ENCODE data around the gene SORBS1.

SORBS1 gene

GRCh38 chr10:95314192-95314918 is 246.8 kb downstream of the SORBS1 start:
- peak; percentile 79 for TF ChIP-seq ZNF70 (CRISPR knock-in tag; IDR thresholded peaks at IDR 0.05)
- no peak for TF ChIP-seq TOX (CRISPR knock-in tag; IDR thresholded peaks at IDR 0.05; ENCODE audit: borderline replicate concordance)
- ATAC-seq = no peak

- TF ChIP-seq ZC3H10 (CRISPR knock-in tag; IDR thresholded peaks at IDR 0.05) (no peak), ZNF565 (CRISPR knock-in tag; conservative IDR thresholded peaks at IDR 0.05; ENCODE audit: low read depth) (no peak), ZNF70 (CRISPR knock-in tag; IDR thresholded peaks at IDR 0.05) (no peak), ESRRG (CRISPR knock-in tag; IDR thresholded peaks at IDR 0.05) (no peak), TCF4 (CRISPR knock-in tag; IDR thresholded peaks at IDR 0.05; ENCODE audit: borderline replicate concordance) (no peak), ZFP3 (CRISPR knock-in tag; IDR thresholded peaks at IDR 0.05) (no peak), SNAI2 (CRISPR knock-in tag; IDR thresholded peaks at IDR 0.05) (no peak), PATZ1 (CRISPR knock-in tag; IDR thresholded peaks at IDR 0.05; ENCODE audit: borderline replicate concordance) (no peak)
- ATAC-seq = no peak
Observed at GRCh38 chr10:95312986-95313495, 248.1 kb downstream of the SORBS1 start.

- TF ChIP-seq POU6F1 (CRISPR knock-in tag; IDR thresholded peaks at IDR 0.05; ENCODE audit: borderline replicate concordance, low read depth) (no peak), TCF4 (CRISPR knock-in tag; IDR thresholded peaks at IDR 0.05; ENCODE audit: borderline replicate concordance) (no peak), PATZ1 (CRISPR knock-in tag; IDR thresholded peaks at IDR 0.05; ENCODE audit: borderline replicate concordance) (no peak), ZNF565 (CRISPR knock-in tag; conservative IDR thresholded peaks at IDR 0.05; ENCODE audit: low read depth) (no peak), CSDC2 (CRISPR knock-in tag; IDR thresholded peaks at IDR 0.05) (no peak), ZNF70 (CRISPR knock-in tag; IDR thresholded peaks at IDR 0.05) (no peak), ESRRG (CRISPR knock-in tag; IDR thresholded peaks at IDR 0.05) (no peak), OSR1 (CRISPR knock-in tag; IDR thresholded peaks at IDR 0.05) (no peak), CREB5 (CRISPR knock-in tag; IDR thresholded peaks at IDR 0.05; ENCODE audit: low read depth) (no peak), ZNF8 (CRISPR knock-in tag; IDR thresholded peaks at IDR 0.05) (no peak), BACH2 (CRISPR knock-in tag; IDR thresholded peaks at IDR 0.05; ENCODE audit: borderline replicate concordance) (no peak), ZFP30 (CRISPR knock-in tag; IDR thresholded peaks at IDR 0.05) (no peak), TOX (CRISPR knock-in tag; IDR thresholded peaks at IDR 0.05; ENCODE audit: borderline replicate concordance) (no peak), SNAI2 (CRISPR knock-in tag; IDR thresholded peaks at IDR 0.05) (no peak), ZC3H10 (CRISPR knock-in tag; IDR thresholded peaks at IDR 0.05) (no peak), TSHZ2 (CRISPR knock-in tag; IDR thresholded peaks at IDR 0.05) (no peak), GLIS3 (CRISPR knock-in tag; IDR thresholded peaks at IDR 0.05) (no peak), CSRNP3 (CRISPR knock-in tag; IDR thresholded peaks at IDR 0.05) (no peak), ISL1 (CRISPR knock-in tag; IDR thresholded peaks at IDR 0.05) (no peak)
- no peak for ATAC-seq
Observed at GRCh38 chr10:95312257-95312656, 248.9 kb downstream of the SORBS1 start.

All from SK-N-SH treated with all-trans-retinoic acid at 6 μM for 48 hours (cell line).